Neural crest cell (in vitro differentiated cells): ENCODE results near the gene MARCHF10. TPM values are rescaled to one million over a fixed set of nuclear protein-coding genes. Genes with fewer than 3 reads are reported as not detected.

Experiments used
- DNase-seq: peaks from one replicate; pipeline ENCODE4 v3.0.0; 2021; ENCODE audit warnings: low read depth, mixed read lengths, low spot score
- H3K27ac Mint-ChIP-seq: one replicate; pipeline ENCODE4 v1.8.0; 2021; ENCODE audit warnings: mild to moderate bottlenecking, mixed read lengths; ENCODE audit not compliant: unreplicated experiment
- H3K27me3 Mint-ChIP-seq: 2 replicates; pipeline ENCODE4 v1.8.0; 2021; ENCODE audit warnings: low read depth, mild to moderate bottlenecking, mixed read lengths
- H3K36me3 Mint-ChIP-seq: 2 replicates; pipeline ENCODE4 v1.8.0; 2021; ENCODE audit warnings: low read depth, mild to moderate bottlenecking, mixed read lengths
- H3K4me1 Mint-ChIP-seq: 2 replicates; pipeline ENCODE4 v1.8.0; 2021; ENCODE audit warnings: mixed read lengths
- H3K4me3 Mint-ChIP-seq: one replicate; pipeline ENCODE4 v1.8.0; 2021; ENCODE audit warnings: mild to moderate bottlenecking, mixed read lengths
- H3K9me3 Mint-ChIP-seq: 2 replicates; pipeline ENCODE4 v1.8.0; 2021; ENCODE audit warnings: mixed read lengths
- total RNA-seq: library from RNA; stranded (reverse); gene quantifications from 2 replicates; pipeline ENCODE4 v1.2.1, GENCODE V29; 2021
- TF ChIP-seq, protein P1 (sequence below): fragments of 200-600 bp; sonication (generic); conservative IDR thresholded peaks from 2 replicates; pipeline ENCODE4 v1.5.0; 2021; ENCODE audit warnings: antibody characterized with exemption, mild to moderate bottlenecking

The MARCHF10 gene
- total RNA-seq, 1 donor from 2014 or later = 0.23 TPM

GRCh38 chr17:62665599-62665998 is 142.5 kb downstream of the MARCHF10 start:
- H3K4me3 Mint-ChIP-seq = no peak overlapping the region
- H3K4me1 Mint-ChIP-seq = no peaks in the 10 kb centered on the region
- no peaks in the 10 kb centered on the region for H3K27me3 Mint-ChIP-seq
- H3K9me3 Mint-ChIP-seq = peaks cover 5% of the 10 kb centered on the region
- TF ChIP-seq, protein P1, sequence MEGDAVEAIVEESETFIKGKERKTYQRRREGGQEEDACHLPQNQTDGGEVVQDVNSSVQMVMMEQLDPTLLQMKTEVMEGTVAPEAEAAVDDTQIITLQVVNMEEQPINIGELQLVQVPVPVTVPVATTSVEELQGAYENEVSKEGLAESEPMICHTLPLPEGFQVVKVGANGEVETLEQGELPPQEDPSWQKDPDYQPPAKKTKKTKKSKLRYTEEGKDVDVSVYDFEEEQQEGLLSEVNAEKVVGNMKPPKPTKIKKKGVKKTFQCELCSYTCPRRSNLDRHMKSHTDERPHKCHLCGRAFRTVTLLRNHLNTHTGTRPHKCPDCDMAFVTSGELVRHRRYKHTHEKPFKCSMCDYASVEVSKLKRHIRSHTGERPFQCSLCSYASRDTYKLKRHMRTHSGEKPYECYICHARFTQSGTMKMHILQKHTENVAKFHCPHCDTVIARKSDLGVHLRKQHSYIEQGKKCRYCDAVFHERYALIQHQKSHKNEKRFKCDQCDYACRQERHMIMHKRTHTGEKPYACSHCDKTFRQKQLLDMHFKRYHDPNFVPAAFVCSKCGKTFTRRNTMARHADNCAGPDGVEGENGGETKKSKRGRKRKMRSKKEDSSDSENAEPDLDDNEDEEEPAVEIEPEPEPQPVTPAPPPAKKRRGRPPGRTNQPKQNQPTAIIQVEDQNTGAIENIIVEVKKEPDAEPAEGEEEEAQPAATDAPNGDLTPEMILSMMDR = no peak
- no peak for DNase-seq
- peaks cover 5% of the 10 kb centered on the region for H3K36me3 Mint-ChIP-seq
- H3K27ac Mint-ChIP-seq = no peak overlapping the region

DNA sequence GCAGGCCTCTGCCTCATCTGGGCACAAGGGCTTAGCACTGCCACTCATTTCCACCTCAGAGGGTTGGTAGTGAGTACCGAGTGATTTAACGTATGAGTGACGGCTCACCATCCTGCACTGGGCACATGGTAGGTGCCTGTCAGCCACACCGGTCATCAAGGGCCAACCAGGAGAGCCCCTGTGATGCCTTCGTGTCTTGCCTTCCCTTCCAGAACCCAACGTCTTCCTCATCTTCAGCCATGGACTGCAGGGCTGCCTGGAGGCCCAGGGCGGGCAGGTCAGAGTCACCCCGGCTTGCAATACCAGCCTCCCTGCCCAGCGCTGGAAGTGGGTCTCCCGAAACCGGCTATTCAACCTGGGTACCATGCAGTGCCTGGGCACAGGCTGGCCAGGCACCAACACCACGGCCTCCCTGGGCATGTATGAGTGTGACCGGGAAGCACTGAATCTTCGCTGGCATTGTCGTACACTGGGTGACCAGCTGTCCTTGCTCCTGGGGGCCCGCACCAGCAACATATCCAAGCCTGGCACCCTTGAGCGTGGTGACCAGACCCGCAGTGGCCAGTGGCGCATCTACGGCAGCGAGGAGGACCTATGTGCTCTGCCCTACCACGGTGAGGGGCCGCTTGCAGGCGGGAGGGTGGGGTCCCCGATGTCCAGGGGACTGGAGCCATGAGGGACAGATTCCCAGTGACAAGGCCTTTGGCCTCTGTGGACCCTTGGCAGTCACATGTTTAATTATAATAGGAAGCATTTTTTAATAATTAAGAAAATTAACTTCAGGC is 143.6 kb downstream of the MARCHF10 start:
- Mint-ChIP-seq H3K27ac (no peak overlapping the region), H3K36me3 (peaks cover 5% of the 10 kb centered on the region), H3K4me1 (no peaks in the 10 kb centered on the region), H3K9me3 (peaks cover 6% of the 10 kb centered on the region), H3K4me3 (no peak overlapping the region), H3K27me3 (no peaks in the 10 kb centered on the region)
- no peak for DNase-seq
- TF ChIP-seq, protein P1 = no peak

DNA sequence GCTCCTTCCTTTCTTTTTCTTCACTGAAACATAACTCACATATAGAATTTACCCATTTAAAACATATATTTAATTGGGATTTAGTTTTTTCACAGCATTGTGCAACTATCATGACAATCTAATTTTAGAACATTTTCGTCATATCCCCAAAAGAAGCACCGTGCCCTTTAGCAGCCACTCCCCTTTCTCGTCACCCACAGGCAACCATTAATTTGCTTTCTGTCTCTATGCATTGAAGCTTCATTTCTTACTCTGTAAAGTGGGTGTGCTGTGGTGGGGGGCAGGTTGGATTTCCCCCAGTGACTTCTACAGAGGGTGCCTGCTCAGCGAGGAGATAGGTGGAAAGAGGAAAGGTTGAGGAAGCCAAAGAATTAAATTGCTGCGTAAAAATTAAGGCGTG is 144.8 kb downstream of the MARCHF10 start:
- no peaks in the 10 kb centered on the region for H3K27me3 Mint-ChIP-seq
- H3K4me1 Mint-ChIP-seq = peaks cover under 1% of the 10 kb centered on the region
- DNase-seq = no peak
- H3K9me3 Mint-ChIP-seq = peaks cover 6% of the 10 kb centered on the region
- TF ChIP-seq, protein P1 = no peak
- no peak overlapping the region for H3K4me3 Mint-ChIP-seq
- no peak overlapping the region for H3K27ac Mint-ChIP-seq
- H3K36me3 Mint-ChIP-seq = peaks cover 5% of the 10 kb centered on the region

DNA sequence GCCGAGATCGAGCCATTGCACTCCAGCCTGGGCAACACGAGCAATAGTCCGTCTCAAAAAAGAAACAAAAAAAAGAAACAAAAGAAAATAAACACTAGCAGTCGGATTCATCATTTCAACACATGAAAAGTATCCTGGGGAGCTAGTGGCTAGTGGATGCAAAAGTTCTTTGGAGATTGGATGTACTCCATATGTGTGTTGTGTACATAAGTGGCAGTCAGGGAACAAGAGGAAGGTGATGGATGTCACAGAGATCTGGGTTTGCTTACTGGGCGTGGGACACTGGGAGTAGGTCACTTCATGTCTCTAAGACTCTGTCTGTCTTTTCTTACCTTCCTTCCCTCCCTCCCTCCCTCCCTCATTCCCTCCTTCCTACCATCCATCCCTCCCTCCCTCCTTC is 145.3 kb downstream of the MARCHF10 start:
- Mint-ChIP-seq H3K27ac (no peak overlapping the region), H3K4me1 (peaks cover 5% of the 10 kb centered on the region), H3K4me3 (no peak overlapping the region), H3K9me3 (peaks cover 6% of the 10 kb centered on the region), H3K36me3 (peaks cover 5% of the 10 kb centered on the region), H3K27me3 (no peaks in the 10 kb centered on the region)
- TF ChIP-seq, protein P1 = no peak
- DNase-seq = no peak

GRCh38 chr17:62661337-62661736 is 146.8 kb downstream of the MARCHF10 start:
- peaks cover 6% of the 10 kb centered on the region for H3K9me3 Mint-ChIP-seq
- H3K27ac Mint-ChIP-seq = peak overlapping the region; percentile 91
- no peak for DNase-seq
- no peak overlapping the region for H3K4me3 Mint-ChIP-seq
- H3K36me3 Mint-ChIP-seq = peaks cover 5% of the 10 kb centered on the region
- H3K4me1 Mint-ChIP-seq = peaks cover 17% of the 10 kb centered on the region
- TF ChIP-seq, protein P1 = no peak
- H3K27me3 Mint-ChIP-seq = no peaks in the 10 kb centered on the region
